HG03354 (cell line): ENCODE data around the gene ARHGAP27.
A peak's percentile ranks its signal among the peaks of the same experiment; 100 is the strongest.
"Not testable (repeated sequence)": the region's sequence is repeated elsewhere in the genome, so short reads cannot be mapped to it uniquely, and the experiment has no call there.

ENCODE experiments used
- ATAC-seq: cut with Tn5 transposase; IDR thresholded peaks from one replicate; pipeline ENCODE4 v1.9.1; 2021; ENCODE audit warnings: mild to moderate bottlenecking; ENCODE audit not compliant: unreplicated experiment, poor library complexity, severe bottlenecking

Gene ARHGAP27, protein sequence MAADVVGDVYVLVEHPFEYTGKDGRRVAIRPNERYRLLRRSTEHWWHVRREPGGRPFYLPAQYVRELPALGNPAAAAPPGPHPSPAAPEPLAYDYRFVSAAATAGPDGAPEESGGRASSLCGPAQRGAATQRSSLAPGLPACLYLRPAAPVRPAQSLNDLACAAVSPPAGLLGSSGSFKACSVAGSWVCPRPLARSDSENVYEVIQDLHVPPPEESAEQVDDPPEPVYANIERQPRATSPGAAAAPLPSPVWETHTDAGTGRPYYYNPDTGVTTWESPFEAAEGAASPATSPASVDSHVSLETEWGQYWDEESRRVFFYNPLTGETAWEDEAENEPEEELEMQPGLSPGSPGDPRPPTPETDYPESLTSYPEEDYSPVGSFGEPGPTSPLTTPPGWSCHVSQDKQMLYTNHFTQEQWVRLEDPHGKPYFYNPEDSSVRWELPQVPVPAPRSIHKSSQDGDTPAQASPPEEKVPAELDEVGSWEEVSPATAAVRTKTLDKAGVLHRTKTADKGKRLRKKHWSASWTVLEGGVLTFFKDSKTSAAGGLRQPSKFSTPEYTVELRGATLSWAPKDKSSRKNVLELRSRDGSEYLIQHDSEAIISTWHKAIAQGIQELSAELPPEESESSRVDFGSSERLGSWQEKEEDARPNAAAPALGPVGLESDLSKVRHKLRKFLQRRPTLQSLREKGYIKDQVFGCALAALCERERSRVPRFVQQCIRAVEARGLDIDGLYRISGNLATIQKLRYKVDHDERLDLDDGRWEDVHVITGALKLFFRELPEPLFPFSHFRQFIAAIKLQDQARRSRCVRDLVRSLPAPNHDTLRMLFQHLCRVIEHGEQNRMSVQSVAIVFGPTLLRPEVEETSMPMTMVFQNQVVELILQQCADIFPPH

DNA sequence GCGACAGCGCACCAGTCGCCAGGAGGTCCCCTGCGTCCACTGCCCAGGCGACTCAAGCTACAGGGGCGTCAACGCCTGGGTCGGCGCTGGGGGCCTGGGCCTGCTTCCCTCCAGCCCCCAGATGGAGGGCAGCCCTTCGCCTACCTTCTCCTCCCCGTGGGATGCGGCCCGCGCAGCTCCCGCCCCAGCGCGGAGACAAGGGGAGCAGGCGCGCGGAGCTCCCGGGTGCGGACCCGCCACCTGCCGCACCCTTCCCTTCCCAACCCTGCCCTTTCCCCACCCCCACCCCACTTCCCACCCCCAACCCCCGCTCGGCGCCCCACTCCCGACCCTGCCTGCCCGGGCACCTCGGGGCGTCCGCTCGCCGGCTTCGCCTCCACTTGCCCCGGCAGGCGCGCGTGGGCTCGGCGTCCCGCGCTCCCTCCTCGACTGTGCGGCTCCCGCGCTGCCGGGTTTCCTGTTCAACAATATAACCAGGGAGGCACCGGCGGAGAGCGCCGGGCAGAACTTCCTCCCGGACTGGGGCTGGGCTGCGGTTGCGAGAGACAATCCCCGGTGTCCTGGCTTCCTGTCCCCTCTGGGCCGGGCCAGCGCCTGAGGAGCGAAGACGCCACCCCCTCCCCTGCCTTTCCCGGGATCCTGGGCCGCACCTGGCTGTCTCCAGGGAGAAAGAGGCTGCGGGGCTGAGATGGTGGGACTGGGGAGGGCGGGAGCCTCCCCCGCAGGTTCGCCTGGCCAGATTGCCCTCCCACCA is at the start of gene ARHGAP27:
TSS of gene ARHGAP27 (minus strand) at position 466 of the 754 bp plus-strand sequence. CDS start 2,591 bp downstream, outside the sequence.
- no peak for ATAC-seq

DNA sequence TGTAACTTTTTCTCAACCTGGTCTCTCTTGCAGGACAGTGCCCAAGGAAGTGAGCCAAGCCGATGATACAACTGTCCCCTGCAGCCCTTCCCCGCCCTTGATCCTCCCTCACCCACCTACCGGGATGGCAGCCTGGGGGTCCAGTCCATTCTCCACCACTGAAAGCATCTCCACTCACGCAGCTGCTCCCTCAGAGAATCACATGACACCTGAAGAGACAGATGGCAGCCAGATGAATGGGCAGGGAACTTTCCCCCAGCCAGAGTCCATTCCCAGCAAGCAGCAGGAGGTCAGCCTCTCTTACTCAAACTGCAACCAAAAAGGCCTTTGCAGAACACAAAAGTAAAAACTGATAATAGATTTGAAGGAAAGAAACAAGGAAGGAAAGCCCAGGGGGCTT is 49.6 kb upstream of the ARHGAP27 start:
- ATAC-seq, result not testable (repeated sequence)

DNA sequence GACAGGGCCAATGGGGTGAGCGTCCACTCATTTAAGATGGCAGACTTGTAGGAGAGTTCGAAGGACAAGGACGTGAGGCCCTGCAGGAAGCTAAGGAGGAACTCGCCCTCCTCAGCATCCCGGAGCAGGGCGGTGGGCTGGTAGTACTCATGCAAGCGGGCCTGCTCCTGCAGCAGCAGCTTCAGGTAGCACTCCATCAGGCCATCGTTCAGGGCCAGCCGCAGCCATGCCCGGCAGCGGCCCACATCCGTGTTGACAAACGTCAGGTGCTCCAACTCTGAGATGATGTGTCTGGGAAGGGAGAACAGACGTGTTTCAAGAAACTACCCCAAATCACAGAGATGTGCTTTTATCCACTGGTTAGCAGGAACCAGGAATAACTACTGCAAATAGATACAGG is 42.8 kb upstream of the ARHGAP27 start:
- not testable (repeated sequence) for ATAC-seq

DNA sequence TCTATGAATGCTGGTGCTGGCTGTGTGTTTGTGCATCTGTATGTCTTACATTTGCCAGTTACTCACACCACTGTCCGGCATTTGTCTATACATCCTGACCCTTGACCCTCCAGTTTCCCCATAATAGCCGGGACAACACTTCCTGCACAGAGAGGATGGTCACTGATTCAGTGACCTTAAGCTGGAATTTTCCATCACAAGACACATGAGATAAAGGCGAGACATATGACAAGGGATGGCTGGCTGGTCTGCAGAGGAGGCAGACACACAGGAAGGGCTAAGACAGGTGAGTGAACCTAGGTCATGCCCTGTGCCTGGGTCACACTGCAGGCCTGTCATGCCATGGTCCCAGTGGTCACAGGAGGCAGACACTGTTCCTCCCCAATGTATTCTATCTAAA is 39.6 kb upstream of the ARHGAP27 start:
- ATAC-seq, result not testable (repeated sequence)

DNA sequence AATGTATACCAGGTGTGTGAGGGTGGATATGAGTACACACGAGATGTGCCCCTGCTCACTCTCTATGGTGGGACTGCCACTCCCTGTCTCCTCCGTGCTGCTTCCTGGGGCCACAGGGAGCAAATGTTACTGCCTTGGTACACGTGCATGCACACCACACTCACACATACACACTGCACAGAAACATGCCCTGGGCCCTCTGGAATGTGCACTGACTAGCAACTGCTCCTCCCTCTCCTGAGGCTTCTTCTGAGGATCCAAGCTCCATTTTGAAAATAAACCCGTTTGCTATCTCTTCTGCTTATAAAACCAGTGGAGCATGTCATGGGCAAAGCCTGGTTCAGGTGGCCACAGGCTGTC is 36.5 kb upstream of the ARHGAP27 start:
- not testable (repeated sequence) for ATAC-seq

DNA sequence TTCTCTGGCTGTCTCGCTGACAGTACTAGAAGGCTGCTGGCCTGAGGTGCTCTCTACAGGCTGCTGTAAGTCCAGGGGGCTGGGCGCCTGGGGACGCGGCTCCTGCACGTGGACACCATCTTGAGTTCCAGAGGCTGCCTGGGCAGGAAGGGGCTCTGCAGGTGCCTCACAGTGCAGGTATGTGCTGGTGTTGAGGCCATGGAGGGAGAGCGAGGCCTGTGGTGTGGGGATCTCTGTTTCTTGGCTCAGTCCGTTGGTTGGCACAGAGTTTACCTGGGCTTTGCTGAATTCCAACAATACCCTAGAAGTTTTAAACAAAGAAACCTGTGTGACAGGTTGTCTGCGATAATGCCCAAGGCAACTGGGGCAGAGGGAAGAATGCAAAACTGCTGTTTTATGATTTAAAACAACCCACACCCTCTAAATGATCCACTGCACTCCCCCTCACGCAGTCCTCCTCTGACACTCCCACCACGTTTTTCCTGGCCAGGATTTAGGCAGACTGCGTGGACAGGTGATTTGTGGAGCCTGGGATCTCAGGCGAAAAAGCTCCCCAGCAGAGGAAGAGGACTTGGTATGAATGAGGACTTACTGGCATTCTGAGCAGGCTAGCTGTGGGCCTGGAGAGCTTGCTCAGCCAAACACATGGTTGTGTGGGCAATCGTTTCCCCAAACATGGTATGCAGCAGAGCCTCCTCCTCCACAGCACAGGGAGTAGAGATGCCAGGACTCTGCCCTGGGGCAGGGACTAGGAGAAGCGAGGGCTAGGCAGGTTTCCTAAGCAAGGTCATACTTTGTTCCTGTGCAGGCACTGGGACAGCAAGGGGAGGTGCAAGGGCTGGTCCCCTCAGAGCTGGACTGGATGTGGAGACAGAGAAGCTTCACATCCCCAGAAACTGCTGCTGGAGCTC is 35.9 kb upstream of the ARHGAP27 start:
- ATAC-seq, result not testable (repeated sequence)

DNA sequence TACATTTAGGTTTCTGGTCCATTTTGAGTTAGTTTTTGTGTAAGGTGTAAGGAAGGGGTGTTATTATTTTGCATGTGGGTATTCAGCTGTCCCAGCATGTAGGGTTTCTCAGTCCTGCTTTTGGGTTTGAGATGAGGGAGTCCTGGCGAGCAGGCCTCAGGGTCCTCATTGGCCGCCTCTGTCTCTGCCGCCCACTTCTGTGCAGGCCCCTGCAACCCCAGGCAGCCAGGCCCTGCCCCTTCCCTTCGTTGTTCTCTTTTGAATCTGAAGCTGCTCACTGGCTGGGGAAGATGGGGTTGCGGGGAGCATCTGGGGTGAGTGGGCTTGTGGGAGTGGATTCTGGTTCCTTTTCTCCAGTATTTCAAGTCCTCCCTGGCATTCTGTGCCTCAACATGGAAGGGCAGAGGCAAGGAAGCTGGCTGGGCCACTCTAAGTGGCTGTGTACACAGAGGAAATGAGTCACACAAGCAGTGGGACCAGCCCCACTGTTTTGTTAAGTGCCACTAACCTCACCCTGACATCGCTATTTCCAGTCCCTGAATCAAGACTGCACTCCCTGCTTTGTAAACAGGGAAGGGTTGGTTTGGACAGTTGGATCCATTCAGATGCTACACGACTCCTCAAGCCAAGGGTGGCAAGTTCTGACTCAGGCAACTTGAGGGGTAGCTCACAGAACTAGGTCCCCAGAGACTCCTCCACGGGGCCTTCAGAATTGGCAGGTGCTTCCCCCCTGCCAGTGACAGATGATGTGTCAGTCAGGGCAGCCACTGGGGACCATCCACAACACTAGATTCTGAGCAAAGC is 29.1 kb upstream of the ARHGAP27 start:
- peak; percentile 91 for ATAC-seq

DNA sequence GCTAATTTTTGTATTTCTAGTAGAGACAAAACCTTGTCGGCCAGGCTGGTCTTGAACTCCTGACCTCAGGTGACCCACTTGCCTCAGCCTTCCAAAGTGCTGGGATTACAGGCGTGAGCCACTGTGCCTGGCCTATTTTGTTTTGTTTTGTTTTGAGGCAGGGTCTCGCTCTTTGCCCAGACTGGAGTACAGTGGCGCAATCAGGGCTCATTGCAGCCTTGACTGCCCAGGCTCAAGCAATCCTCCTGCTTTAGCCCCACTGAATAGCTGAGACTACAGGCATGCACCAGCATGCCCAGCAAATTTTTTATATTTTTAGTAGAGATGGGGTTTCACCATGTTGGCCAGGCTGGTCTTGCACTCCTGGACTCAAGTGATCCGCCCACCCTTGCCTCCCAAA is 27.8 kb upstream of the ARHGAP27 start:
- ATAC-seq, result not testable (repeated sequence)

DNA sequence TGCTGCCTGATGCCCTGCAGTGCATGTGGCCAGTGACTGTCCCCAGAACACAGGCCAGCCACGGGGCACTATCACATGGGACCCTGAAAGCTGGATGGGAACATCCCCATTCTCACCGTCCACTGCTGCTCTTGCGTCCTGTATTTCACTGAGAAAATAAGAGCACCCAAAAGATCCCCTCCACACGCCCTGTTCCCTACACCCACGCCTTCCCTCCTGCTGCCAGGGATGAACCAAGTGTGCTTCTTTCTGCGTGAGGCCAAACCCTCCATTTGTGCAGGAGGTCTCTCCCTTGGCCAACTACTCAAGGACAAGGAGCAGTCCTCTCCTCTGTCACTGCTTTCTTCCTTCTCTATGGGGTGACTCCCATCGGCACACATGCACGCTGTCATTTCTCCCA is 21.7 kb upstream of the ARHGAP27 start:
- not testable (repeated sequence) for ATAC-seq

DNA sequence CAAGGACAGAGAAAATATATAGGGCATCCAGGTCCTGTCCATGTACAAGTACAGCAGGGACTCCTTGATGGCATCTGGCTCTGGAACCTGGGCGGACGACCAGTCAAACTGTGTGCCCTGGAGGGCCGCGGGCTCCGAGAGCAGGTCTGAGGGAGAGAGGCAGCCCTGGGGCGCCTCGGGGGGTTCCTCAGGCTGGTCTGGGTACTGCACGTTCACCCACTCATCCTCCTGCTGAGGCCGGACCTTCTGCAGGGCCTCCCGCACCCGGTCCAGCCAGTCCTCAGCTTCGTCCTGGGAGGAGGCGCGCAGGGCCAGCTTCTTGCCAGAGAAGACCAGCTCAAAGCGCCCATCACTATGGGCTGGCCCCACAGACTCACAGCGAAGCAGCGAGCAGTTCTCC is 21.1 kb upstream of the ARHGAP27 start:
- ATAC-seq, result not testable (repeated sequence)

DNA sequence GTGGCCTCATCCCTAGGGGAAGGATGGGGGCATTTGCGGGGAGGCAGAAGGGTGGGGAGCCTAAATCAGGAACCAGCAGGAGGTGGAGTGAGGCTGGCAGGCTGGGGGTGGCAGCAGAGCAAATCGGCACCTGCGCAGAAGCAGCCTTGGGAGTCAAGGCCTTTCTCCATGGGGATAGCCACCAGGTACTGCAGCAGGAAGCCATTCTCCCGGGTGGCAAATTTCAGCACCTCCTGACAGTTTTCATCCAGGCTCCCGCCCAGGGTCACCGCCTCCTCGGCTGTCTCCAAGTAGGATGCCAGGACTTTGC is 20.5 kb upstream of the ARHGAP27 start:
- ATAC-seq, result not testable (repeated sequence)

DNA sequence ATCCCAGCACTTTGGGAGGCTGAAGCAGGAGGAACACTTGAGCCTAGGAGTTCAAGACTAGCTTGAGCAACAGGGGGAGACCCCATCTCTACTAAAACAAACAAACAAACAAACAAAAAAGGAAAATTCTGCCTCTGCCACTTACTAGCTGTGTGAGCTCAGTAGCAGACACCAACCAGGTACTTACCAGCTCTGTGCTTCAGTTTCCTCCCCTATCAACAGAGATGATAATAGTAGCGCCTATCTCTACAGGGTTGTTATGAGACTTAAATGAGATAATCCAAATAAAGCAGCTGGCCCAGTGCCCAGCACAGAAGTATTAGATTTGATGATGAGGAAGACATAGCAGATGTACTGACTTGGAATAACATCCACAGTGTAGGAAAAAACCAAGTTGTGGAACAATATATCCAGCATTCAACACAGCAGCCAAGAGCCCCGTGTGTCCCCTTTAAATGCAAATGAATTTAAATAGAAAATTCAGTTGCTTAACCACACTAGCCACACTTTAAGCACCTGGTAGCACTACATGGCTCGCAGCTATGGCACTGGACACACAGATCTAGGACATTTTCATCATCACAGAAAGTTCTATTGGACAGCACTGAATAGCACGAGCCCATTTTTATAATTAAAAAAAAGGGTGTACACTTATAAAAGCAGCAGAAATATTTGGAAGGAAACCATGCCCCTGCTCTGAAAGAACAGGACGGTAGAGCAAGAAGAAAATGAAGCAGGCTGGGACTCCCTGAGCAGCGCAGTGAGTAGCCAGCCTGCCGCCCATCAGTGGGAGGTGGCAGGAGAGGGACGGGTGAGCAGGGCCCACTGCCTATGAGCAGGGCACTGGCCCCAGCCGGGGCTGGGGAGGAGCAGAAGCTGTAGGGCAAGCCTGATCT is 19.9 kb upstream of the ARHGAP27 start:
- not testable (repeated sequence) for ATAC-seq

DNA sequence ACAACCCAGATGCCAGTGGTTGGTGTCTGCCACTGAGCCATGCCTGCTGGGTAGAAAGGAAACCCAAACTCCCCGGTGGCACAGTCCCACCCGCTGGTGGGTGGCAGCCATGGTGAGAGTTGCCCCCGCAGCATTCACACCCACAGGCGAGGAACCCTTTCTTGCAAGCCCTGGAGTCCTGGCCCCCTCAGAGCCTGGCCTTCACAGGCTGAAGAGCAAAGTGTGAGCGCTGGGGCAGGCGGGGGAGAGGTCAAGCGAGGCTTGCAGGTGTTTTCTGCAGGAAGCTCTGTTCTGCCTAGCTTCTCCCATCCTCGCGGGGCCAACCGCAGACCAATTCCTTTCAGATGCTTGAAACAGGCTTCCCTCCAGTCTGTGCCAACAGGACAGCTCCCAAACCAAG is 19.0 kb upstream of the ARHGAP27 start:
- not testable (repeated sequence) for ATAC-seq

DNA sequence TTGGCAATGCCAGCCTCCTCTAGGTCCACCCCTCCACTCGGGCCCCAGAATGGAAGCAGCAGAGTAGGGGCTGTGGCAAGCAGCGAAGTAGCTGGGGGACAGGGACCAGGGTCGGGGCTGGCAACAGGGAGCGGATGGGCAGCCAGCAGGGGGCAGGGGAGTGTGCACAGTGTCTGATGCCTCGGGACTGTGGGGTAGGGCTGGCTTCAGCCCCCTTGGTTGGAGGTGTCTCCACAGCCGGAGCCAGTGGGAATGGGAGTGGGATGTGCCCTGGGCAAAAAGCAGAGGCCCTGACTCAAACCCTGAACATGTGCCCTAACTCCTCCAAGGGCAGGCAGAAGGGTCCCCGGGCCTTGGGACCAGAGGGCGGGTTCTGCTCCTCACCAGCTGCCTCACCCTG is 18.5 kb upstream of the ARHGAP27 start:
- no peak for ATAC-seq

DNA sequence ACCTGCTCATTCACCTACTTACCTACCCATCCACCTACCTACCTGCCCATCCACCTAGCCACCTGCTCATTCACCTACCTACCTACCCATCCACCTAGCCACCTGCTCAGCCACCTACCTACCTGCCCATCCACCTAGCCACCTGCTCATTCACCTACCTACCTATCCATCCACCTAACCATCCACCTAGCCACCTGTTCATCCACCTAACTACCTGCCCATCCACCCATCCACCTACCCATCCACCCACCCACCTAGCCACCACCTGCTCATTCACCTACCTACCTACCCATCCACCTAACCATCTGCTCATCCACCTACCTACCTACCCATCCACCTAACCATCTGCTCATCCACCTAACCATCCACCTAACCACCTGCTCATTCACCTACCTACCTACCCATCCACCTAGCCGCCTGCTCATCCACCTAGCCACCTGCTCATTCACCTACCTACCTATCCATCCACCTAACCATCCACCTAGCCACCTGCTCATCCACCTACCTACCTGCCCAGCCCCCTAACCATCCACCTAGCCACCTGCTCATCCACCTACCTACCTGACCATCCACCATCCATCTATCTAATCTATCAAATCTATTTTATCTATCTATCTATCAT is 17.1 kb upstream of the ARHGAP27 start:
- not testable (repeated sequence) for ATAC-seq

DNA sequence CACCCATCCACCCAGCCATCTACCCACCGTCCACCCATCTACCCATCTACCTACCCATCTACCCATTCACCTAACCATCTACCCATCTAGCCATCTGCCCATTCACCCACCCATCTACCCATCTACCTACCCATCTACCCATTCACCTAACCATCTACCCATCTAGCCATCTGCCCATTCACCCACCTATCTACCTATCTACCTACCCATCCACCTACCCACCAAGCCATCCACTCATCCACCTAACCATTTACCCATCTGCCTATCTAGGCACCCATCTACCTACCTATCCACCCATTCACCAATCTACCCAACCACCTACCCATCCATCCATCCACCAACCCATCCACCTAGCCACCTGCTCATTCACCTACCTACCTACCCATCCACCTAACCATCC is 16.6 kb upstream of the ARHGAP27 start:
- not testable (repeated sequence) for ATAC-seq

DNA sequence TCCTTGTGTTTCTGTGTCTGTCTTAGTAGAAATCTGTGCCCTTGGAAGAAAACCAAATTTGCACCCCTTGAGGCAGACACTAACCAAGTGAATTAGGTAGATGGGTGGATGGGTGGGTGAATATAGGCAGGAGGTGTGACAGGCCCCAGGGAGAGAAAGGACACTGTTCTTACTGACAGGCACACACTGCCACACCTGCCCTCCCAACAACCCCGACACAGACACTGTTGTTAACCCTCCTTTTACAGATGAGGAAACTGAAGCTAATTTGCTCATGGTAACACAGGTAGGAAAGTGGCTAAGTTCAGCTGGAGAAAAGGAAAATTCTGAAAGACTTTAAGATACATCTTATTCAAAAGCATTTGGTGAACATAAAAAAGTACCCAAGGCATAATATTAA is 15.8 kb upstream of the ARHGAP27 start:
- not testable (repeated sequence) for ATAC-seq
